ENCODE data around the gene TSFM.

Gene TSFM

GRCh38 chr12:57844709-57845477, 62.3 kb downstream of the TSFM start (continued):
- no peak for TF ChIP-seq PRDM6 (tag by site-specific recombination; IDR thresholded peaks at IDR 0.05)
- TF ChIP-seq ZNF621 (tag by site-specific recombination; IDR thresholded peaks at IDR 0.05): no peak
- no peak for TF ChIP-seq ZNF354C (tag by site-specific recombination; IDR thresholded peaks at IDR 0.05; ENCODE audit: borderline replicate concordance, low read depth)
- TF ChIP-seq, protein P1, sequence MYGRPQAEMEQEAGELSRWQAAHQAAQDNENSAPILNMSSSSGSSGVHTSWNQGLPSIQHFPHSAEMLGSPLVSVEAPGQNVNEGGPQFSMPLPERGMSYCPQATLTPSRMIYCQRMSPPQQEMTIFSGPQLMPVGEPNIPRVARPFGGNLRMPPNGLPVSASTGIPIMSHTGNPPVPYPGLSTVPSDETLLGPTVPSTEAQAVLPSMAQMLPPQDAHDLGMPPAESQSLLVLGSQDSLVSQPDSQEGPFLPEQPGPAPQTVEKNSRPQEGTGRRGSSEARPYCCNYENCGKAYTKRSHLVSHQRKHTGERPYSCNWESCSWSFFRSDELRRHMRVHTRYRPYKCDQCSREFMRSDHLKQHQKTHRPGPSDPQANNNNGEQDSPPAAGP (tag by site-specific recombination; IDR thresholded peaks at IDR 0.05): no peak
- TF ChIP-seq ZNF571 (tag by site-specific recombination; IDR thresholded peaks at IDR 0.05): no peak
- TF ChIP-seq, protein P2, sequence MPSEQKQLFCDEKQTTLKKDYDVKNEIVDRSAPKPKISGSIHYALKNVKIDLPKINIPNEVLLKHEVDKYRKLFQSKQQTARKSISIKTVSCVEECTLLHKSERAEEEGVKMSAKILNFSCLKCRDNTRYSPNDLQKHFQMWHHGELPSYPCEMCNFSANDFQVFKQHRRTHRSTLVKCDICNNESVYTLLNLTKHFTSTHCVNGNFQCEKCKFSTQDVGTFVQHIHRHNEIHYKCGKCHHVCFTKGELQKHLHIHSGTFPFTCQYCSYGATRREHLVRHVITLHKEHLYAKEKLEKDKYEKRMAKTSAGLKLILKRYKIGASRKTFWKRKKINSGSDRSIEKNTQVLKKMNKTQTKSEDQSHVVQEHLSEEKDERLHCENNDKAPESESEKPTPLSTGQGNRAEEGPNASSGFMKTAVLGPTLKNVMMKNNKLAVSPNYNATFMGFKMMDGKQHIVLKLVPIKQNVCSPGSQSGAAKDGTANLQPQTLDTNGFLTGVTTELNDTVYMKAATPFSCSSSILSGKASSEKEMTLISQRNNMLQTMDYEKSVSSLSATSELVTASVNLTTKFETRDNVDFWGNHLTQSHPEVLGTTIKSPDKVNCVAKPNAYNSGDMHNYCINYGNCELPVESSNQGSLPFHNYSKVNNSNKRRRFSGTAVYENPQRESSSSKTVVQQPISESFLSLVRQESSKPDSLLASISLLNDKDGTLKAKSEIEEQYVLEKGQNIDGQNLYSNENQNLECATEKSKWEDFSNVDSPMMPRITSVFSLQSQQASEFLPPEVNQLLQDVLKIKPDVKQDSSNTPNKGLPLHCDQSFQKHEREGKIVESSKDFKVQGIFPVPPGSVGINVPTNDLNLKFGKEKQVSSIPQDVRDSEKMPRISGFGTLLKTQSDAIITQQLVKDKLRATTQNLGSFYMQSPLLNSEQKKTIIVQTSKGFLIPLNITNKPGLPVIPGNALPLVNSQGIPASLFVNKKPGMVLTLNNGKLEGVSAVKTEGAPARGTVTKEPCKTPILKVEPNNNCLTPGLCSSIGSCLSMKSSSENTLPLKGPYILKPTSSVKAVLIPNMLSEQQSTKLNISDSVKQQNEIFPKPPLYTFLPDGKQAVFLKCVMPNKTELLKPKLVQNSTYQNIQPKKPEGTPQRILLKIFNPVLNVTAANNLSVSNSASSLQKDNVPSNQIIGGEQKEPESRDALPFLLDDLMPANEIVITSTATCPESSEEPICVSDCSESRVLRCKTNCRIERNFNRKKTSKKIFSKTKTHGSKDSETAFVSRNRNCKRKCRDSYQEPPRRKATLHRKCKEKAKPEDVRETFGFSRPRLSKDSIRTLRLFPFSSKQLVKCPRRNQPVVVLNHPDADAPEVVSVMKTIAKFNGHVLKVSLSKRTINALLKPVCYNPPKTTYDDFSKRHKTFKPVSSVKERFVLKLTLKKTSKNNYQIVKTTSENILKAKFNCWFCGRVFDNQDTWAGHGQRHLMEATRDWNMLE (tag by site-specific recombination; conservative IDR thresholded peaks at IDR 0.05; ENCODE audit: low read depth): no peak
- no peak for TF ChIP-seq ZNF324 (tag by site-specific recombination; IDR thresholded peaks at IDR 0.05)
- no peak for TF ChIP-seq ZNF174 (tag by site-specific recombination; IDR thresholded peaks at IDR 0.05)
- TF ChIP-seq ZNF335 (tag by site-specific recombination; conservative IDR thresholded peaks at IDR 0.05): no peak
- no peak for TF ChIP-seq ZFP3 (tag by site-specific recombination; IDR thresholded peaks at IDR 0.05; ENCODE audit: low read depth)
- no peak for TF ChIP-seq SCRT1 (tag by site-specific recombination; IDR thresholded peaks at IDR 0.05; ENCODE audit: borderline replicate concordance)
- peak; percentile 11; the same call in 1 of the 2 replicates for TF ChIP-seq KLF1 (tag by site-specific recombination; IDR thresholded peaks at IDR 0.05)
- TF ChIP-seq ZBTB20 (tag by site-specific recombination; IDR thresholded peaks at IDR 0.05): no peak
- TF ChIP-seq ZNF529 (tag by site-specific recombination; IDR thresholded peaks at IDR 0.05; ENCODE audit: insufficient replicate concordance): no peak
- TF ChIP-seq ZNF664 (tag by site-specific recombination; IDR thresholded peaks at IDR 0.05): no peak
- TF ChIP-seq ZNF670 (tag by site-specific recombination; IDR thresholded peaks at IDR 0.05; ENCODE audit: low read depth): no peak
- TF ChIP-seq BCL11B (tag by site-specific recombination; IDR thresholded peaks at IDR 0.05; ENCODE audit: low read depth): no peak
- peak; percentile 24; the same call in 1 of the 2 replicates for TF ChIP-seq SP3 (tag by site-specific recombination; IDR thresholded peaks at IDR 0.05)
- TF ChIP-seq ZNF184 (tag by site-specific recombination; IDR thresholded peaks at IDR 0.05): no peak
- no peak for TF ChIP-seq ZNF239 (tag by site-specific recombination; IDR thresholded peaks at IDR 0.05)
- TF ChIP-seq EGR2 (tag by site-specific recombination; IDR thresholded peaks at IDR 0.05; ENCODE audit: low read depth): peak; percentile 17; the same call in 1 of the 2 replicates
- TF ChIP-seq ZNF580 (tag by site-specific recombination; IDR thresholded peaks at IDR 0.05): no peak
- TF ChIP-seq GLI4 (tag by site-specific recombination; IDR thresholded peaks at IDR 0.05): no peak
- no peak for TF ChIP-seq ZNF391 (tag by site-specific recombination; IDR thresholded peaks at IDR 0.05; ENCODE audit: borderline replicate concordance, low read depth)
- no peak for TF ChIP-seq ZNF658 (tag by site-specific recombination; IDR thresholded peaks at IDR 0.05)
- TF ChIP-seq ZNF423 (tag by site-specific recombination; IDR thresholded peaks at IDR 0.05): peak; percentile 6; the same call in 1 of the 2 replicates
- TF ChIP-seq ZNF211 (tag by site-specific recombination; IDR thresholded peaks at IDR 0.05; ENCODE audit: low read depth): no peak
- no peak for TF ChIP-seq ZNF701 (tag by site-specific recombination; IDR thresholded peaks at IDR 0.05)
- 0 out of 2 replicates have a peak, but pooled peaks have one; percentile 16 for TF ChIP-seq ZEB2 (tag by site-specific recombination; IDR thresholded peaks at IDR 0.05)
- no peak for TF ChIP-seq AEBP2 (tag by site-specific recombination; IDR thresholded peaks at IDR 0.05; ENCODE audit: borderline replicate concordance)
- TF ChIP-seq ZNF138 (tag by site-specific recombination; IDR thresholded peaks at IDR 0.05; ENCODE audit: borderline replicate concordance): no peak
- peak; percentile 33; the same call in 1 of the 2 replicates for TF ChIP-seq KLF9 (tag by site-specific recombination; IDR thresholded peaks at IDR 0.05; ENCODE audit: low read depth)

Measured in HEK293 (cell line).